ENCODE data around the gene CFLAR. TPM values are rescaled to one million over a fixed set of nuclear protein-coding genes. Genes with fewer than 3 reads are reported as not detected.

The CFLAR gene
- total RNA-seq, 1 experiment from 2014 or later: 56.4 TPM

DNA sequence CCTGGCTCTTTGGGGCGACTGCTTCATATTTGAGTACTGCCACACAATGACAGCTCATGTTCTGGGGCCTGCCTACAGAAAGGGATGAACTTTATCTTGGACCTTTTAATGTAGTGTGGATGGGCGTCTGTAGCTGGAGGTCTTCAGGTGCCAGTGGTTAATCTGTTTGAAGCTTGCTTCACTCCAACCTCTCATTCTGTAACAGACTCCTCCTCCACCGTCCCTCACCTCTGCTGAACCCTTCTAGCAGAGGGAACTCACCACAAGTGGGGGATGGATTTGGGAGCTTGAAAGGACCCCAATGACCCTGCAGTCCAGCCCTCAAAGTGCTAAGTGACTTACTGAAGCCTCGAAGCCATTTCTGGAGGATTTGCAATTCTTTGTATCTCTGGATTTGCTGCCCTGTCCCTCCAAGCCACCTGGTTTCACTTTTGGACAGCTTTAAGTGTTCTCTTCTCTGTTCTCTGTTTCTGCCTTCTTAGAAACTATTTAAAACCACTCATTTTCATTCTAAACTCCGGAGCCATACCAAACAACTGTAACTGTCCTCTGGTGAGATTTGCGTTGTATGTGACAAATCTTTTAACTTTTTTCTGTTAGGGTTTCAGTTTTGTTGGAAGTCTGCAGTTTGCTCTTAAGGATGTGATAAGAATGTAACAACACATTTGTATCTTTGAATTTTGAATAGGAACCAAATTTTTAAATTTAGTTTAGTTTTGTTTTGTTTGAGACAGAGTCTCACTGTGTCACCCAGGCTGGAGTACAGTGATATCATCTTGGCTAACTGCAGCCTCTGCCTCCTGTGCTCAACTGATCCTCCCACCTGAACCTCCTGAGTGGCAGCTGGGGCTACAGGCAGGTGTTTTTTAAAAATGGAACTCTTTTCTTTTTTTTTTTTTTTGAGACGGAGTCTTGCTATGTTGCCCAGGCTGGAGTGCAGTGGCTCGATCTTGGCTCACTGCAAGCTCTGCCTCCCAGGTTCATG, 107.4 kb downstream of the CFLAR start:
- BruUV-seq (replicated peaks): no TSS peak
- intact Hi-C loops (cut with micrococcal nuclease; ENCODE audit: unreplicated experiment): no loop called here
- Mint-ChIP-seq H3K27ac (ENCODE audit: unreplicated experiment) (no peak overlapping the region), H3K9me3 (ENCODE audit: unreplicated experiment) (no peaks in the 10 kb centered on the region), H3K36me3 (ENCODE audit: insufficient read depth, unreplicated experiment) (no peaks in the 10 kb centered on the region), H3K4me1 (ENCODE audit: low read depth, unreplicated experiment) (no peaks in the 10 kb centered on the region), H3K27me3 (ENCODE audit: insufficient read depth, unreplicated experiment) (peaks cover 4% of the 10 kb centered on the region), H3K4me3 (ENCODE audit: unreplicated experiment) (no peak overlapping the region)
- Histone ChIP-seq H3K9me3 (no peaks in the 10 kb centered on the region), H3K36me3 (ENCODE audit: control insufficient read depth, insufficient read depth, low read length) (no peaks in the 10 kb centered on the region), H3K4me3 (ENCODE audit: low read depth, low read length) (no peak overlapping the region), H3K4me1 (peaks cover 7% of the 10 kb centered on the region; the same call in 1 of the 2 replicates), H3K27me3 (replicated peaks; ENCODE audit: control insufficient read depth, insufficient read depth, low read length) (no peaks in the 10 kb centered on the region)
- POLR2A ChIA-PET: no interaction called here
- TF ChIP-seq, protein P1, sequence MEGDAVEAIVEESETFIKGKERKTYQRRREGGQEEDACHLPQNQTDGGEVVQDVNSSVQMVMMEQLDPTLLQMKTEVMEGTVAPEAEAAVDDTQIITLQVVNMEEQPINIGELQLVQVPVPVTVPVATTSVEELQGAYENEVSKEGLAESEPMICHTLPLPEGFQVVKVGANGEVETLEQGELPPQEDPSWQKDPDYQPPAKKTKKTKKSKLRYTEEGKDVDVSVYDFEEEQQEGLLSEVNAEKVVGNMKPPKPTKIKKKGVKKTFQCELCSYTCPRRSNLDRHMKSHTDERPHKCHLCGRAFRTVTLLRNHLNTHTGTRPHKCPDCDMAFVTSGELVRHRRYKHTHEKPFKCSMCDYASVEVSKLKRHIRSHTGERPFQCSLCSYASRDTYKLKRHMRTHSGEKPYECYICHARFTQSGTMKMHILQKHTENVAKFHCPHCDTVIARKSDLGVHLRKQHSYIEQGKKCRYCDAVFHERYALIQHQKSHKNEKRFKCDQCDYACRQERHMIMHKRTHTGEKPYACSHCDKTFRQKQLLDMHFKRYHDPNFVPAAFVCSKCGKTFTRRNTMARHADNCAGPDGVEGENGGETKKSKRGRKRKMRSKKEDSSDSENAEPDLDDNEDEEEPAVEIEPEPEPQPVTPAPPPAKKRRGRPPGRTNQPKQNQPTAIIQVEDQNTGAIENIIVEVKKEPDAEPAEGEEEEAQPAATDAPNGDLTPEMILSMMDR (IDR thresholded peaks at IDR 0.05; ENCODE audit: insufficient read depth in 1 of 2, low read depth in 1 of 2, low read length in 1 of 2, severe bottlenecking in 1 of 2, unreplicated experiment in 1 of 2): no peak
- CTCF ChIA-PET: interaction anchor here (1.0 kb wide), 1 partner anchor 66 kb away, joined by 3 read pairs; no protein-coding TSS in a partner anchor
- no peak for DNase-seq

Other genes starting within 250 kb of the CFLAR start
- gene PPIL3, start 227.1 kb upstream of the CFLAR start, total RNA-seq (2022): 17.6 and 25.0 TPM in 2 replicates
- 40.7 and 49.7 TPM in 2 replicates for gene NIF3L1, start 226.8 kb upstream of the CFLAR start, total RNA-seq (2022)
- 45.5 and 47.3 TPM in 2 replicates for gene ORC2, start 152.5 kb upstream of the CFLAR start, total RNA-seq (2022)
- gene HYCC2, start 44.5 kb upstream of the CFLAR start, total RNA-seq (2022): 21.8 and 21.9 TPM in 2 replicates
- gene NDUFB3, start 44.2 kb upstream of the CFLAR start, total RNA-seq (2022): 117 and 118 TPM in 2 replicates
- gene CASP10, start 67.0 kb downstream of the CFLAR start, total RNA-seq (2022): 5.8 and 5.9 TPM in 2 replicates
- 32.1 and 33.4 TPM in 2 replicates for gene CASP8, start 144.4 kb downstream of the CFLAR start, total RNA-seq (2022)
- 0.86 and 0.91 TPM in 2 replicates for gene FLACC1, start 241.2 kb downstream of the CFLAR start, total RNA-seq (2022)